HepG2 (cell line): ENCODE results near the gene GRIK3. TPM values are rescaled to one million over a fixed set of nuclear protein-coding genes. Genes with fewer than 3 reads are reported as not detected.

Experiments used
- ATAC-seq: fragments of 200-7000 bp; cut with Tn5 transposase; 3 replicates; pipeline ENCODE4 v1.9.1; 2020; ENCODE audit warnings: mild to moderate bottlenecking, moderate library complexity
- BruUV-seq: library from RNA; stranded (reverse); fragments of 400-500 nt; replicated peaks from 2 replicates; lab custom pipeline; 2021; lab: Mats Ljungman, UMichigan
- CTCF ChIA-PET: fragments of 300-600 bp; formaldehyde crosslinking; extraction: SDS; loops from one replicate; lab custom pipeline; 2021; ENCODE audit warnings: low total read pairs, inconsistent platforms, low intra/inter-chr PET ratio; lab: Yijun Ruan, JAX
- POLR2A ChIA-PET: fragments of 350-600 bp; sonication (Branson Sonifier 250); formaldehyde crosslinking; loops from one replicate; lab custom pipeline; 2020; ENCODE audit warnings: antibody characterized with exemption, inconsistent platforms; lab: Yijun Ruan, JAX
- DNase-seq: peaks from one replicate; pipeline ENCODE4 v3.0.0-alpha.2; 2015; ENCODE audit warnings: low spot score
- FAIRE-seq: peaks from 3 replicates; lab custom pipeline; 2011; peaks lifted over from hg19 to GRCh38; lab: Jason Lieb, UNC
- H2AFZ ChIP-seq: one replicate; pipeline ENCODE4 v1.6.1; 2011; ENCODE audit warnings: low read length, inconsistent platforms
- H3K27ac ChIP-seq: fragments of 300-600 bp; 3 replicates; pipeline ENCODE4 v1.8.0; 2011; ENCODE audit warnings: mixed run types, mild to moderate bottlenecking, mixed read lengths, low read length, inconsistent platforms; ENCODE audit not compliant: insufficient read depth; ENCODE audit errors: extremely low read length
- H3K27me3 ChIP-seq, 2 experiments: fragments of 200-600 bp in 1 of 2; 2 replicates in 1 of 2; 3 replicates in 1 of 2; pipeline versions ENCODE4 v1.6.0 to v1.8.0; 2011; ENCODE audit warnings: low read length in 2 of 2, mild to moderate bottlenecking in 2 of 2, moderate library complexity in 2 of 2, inconsistent platforms in 1 of 2; ENCODE audit not compliant: insufficient read depth in 2 of 2, control insufficient read depth in 1 of 2
- H3K36me3 ChIP-seq, 2 experiments: fragments of 200-600 bp in 1 of 2; replicated peaks in 1 of 2; 2 replicates in 1 of 2; 3 replicates in 1 of 2; pipeline versions ENCODE4 v1.5.1 to v1.8.0; 2011; ENCODE audit warnings: low read length in 2 of 2, inconsistent platforms in 1 of 2; ENCODE audit not compliant: insufficient read depth in 2 of 2, control insufficient read depth in 1 of 2
- H3K4me1 ChIP-seq: 2 replicates; pipeline ENCODE4 v1.5.1; 2012; ENCODE audit warnings: low read length, inconsistent platforms; ENCODE audit not compliant: insufficient read depth
- H3K4me2 ChIP-seq: 2 replicates; pipeline ENCODE4 v1.6.0; 2011; ENCODE audit warnings: low read depth, low read length, inconsistent platforms
- H3K4me3 ChIP-seq, 3 experiments: fragments of 200-600 bp in 1 of 3; sonication (generic), shearing (Covaris generic) in 1 of 3; replicated peaks in 1 of 3; 2 replicates each; pipeline ENCODE4 v1.5.1; 2011 to 2016; ENCODE audit warnings: low read length in 3 of 3, inconsistent platforms in 2 of 3, low read depth in 2 of 3, mild to moderate bottlenecking in 2 of 3, control low read depth in 1 of 3, mixed read lengths in 1 of 3; ENCODE audit not compliant: insufficient read depth in 1 of 3
- H3K79me2 ChIP-seq: one replicate; pipeline ENCODE4 v1.6.1; 2011; ENCODE audit warnings: low read length, inconsistent platforms; ENCODE audit not compliant: insufficient read depth
- H3K9ac ChIP-seq: 2 replicates; pipeline ENCODE4 v1.6.0; 2011; ENCODE audit warnings: mild to moderate bottlenecking, low read depth, low read length, inconsistent platforms; ENCODE audit not compliant: insufficient read depth
- H3K9me3 ChIP-seq: 2 replicates; pipeline ENCODE4 v1.5.1; 2012; ENCODE audit warnings: mild to moderate bottlenecking, low read length
- H4K20me1 ChIP-seq: 2 replicates; pipeline ENCODE4 v1.6.0; 2011; ENCODE audit warnings: inconsistent platforms, mild to moderate bottlenecking, low read length, moderate library complexity; ENCODE audit not compliant: insufficient read depth
- CTCF ChIP-seq: sonication (generic); formaldehyde crosslinking; IDR thresholded peaks from 2 replicates; pipeline ENCODE4 v1.5.0; 2020; ENCODE audit warnings: mild to moderate bottlenecking, missing genetic modification reagents, moderate library complexity
- STAG1 ChIP-seq: sonication (generic); formaldehyde crosslinking; IDR thresholded peaks from 2 replicates; pipeline ENCODE4 v1.4.0; 2020; ENCODE audit warnings: missing genetic modification reagents
- ZFP36L1 ChIP-seq: sonication (generic); formaldehyde crosslinking; IDR thresholded peaks from 2 replicates; pipeline ENCODE4 v1.8.0; 2022; ENCODE audit warnings: mild to moderate bottlenecking, missing genetic modification reagents, moderate library complexity
- WGBS: methylation state at CpG from one replicate; pipeline ENCODE4 v1.1.6; 2017; ENCODE audit warnings: low lambda C conversion rate; 5-methylcytosine and 5-hydroxymethylcytosine counted together
- in situ Hi-C: cut with HindIII; loops from 2 replicates; pipeline ENCODE4 v1.10.0; 2017; ENCODE audit warnings: low pct_unique_long_range_greater_than_20kb; ENCODE audit not compliant: extremely low pct_ligation_motif_present
- intact Hi-C: fragments of 100-400 bp; cut with micrococcal nuclease; formaldehyde crosslinking; loops from one replicate; pipeline ENCODE4 v1.10.0; 2022; ENCODE audit not compliant: unreplicated experiment
- polyA plus RNA-seq, 8 experiments: library from polyadenylated mRNA; depleted of rRNA in 3 of 8; stranded (reverse) in 7 of 8; unstranded in 1 of 8; fragments of >200 nt; fragmentation: Illumina TruSeq in 4 of 8; extraction: Trizol in 4 of 8; gene quantifications; 2 replicates each; pipeline versions ENCODE4 v1.2.1 to v1.2.3, GENCODE V29; 2011 to 2016; ENCODE audit warnings: low read depth in 4 of 8, missing spikeins in 1 of 8, mixed read lengths in 1 of 8; ENCODE audit not compliant: insufficient read depth in 1 of 8
- total RNA-seq, 5 experiments: library from RNA; depleted of rRNA; stranded (reverse); fragments of >200 nt; fragmentation: Illumina TruSeq; extraction: Trizol; gene quantifications; 2 replicates each; pipeline ENCODE4 v1.2.3, GENCODE V29; 2016; ENCODE audit warnings: low read depth in 1 of 5
- TF ChIP-seq, protein P1 (sequence below): sonication (generic); formaldehyde crosslinking; IDR thresholded peaks from 2 replicates; pipeline ENCODE4 v1.8.0; 2022; ENCODE audit warnings: missing genetic modification reagents, mild to moderate bottlenecking, borderline replicate concordance

GRIK3 gene
- total and polyA plus RNA-seq, 2 of the 13 experiments (the other 11 are each of a cell fraction or from before 2014, with no cell fraction given) = not detected

GRCh38 chr1:36885540-36886357, 148.6 kb downstream of the GRIK3 start:
- Histone ChIP-seq H3K27me3 (0 out of 5 replicates have a peak, but pooled peaks cover 0 to 9% of the 10 kb centered on the region in 2 experiments), H3K36me3 (no peaks in the 10 kb centered on the region), H3K9me3 (no peaks in the 10 kb centered on the region), H3K4me2 (no peak overlapping the region), H3K9ac (no peak overlapping the region), H4K20me1 (no peaks in the 10 kb centered on the region), H3K79me2 (no peaks in the 10 kb centered on the region), H3K4me3 (no peak overlapping the region), H2AFZ (no peak overlapping the region), H3K27ac (no peak overlapping the region), H3K4me1 (no peaks in the 10 kb centered on the region)
- WGBS = 4% methylated on average over 7 of the region's 7 CpGs
- intact Hi-C loops = no loop called here
- CTCF ChIA-PET = no interaction called here
- no peak for DNase-seq
- in situ Hi-C loops = no loop called here
- no peak for ATAC-seq
- no TSS peak for BruUV-seq
- no peak for FAIRE-seq
- TF ChIP-seq, protein P1, sequence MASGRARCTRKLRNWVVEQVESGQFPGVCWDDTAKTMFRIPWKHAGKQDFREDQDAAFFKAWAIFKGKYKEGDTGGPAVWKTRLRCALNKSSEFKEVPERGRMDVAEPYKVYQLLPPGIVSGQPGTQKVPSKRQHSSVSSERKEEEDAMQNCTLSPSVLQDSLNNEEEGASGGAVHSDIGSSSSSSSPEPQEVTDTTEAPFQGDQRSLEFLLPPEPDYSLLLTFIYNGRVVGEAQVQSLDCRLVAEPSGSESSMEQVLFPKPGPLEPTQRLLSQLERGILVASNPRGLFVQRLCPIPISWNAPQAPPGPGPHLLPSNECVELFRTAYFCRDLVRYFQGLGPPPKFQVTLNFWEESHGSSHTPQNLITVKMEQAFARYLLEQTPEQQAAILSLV (CRISPR knock-in tag) = no peak
- TF ChIP-seq ZFP36L1 (CRISPR knock-in tag) (no peak), CTCF (0 out of 2 replicates have a peak, but pooled peaks have one; percentile 17), STAG1 (0 out of 2 replicates have a peak, but pooled peaks have one; percentile 15)
- POLR2A ChIA-PET = no interaction called here
